ENCODE results near the gene E2F1. TPM values are rescaled to one million over a fixed set of nuclear protein-coding genes. Genes with fewer than 3 reads are reported as not detected.

The E2F1 gene
- total RNA-seq, 4 donors from 2014 or later: 1.3 to 4.2 (median 1.8) TPM

- WGBS, 2 donors: 63% methylated on average over 1 of the region's 1 CpG; no CpG with 5 or more reads in 1 of the 2 donors
- Histone ChIP-seq H3K36me3 (peaks cover 0 to 85% (median 0%) of the 10 kb centered on the region in 3 donors), H3K27me3 (no peaks in the 10 kb centered on the region), H3K9me3 (no peaks in the 10 kb centered on the region), H3K27ac (no peak overlapping the region), H3K4me1 (no peaks in the 10 kb centered on the region), H3K4me3 (no peak overlapping the region)
- TF ChIP-seq POLR2A (IDR thresholded peaks at IDR 0.05) (no peak), CTCF (IDR thresholded peaks at IDR 0.05) (no peak)
- DNase-seq (ENCODE audit: low spot score in 2 of 2): no peak
These were observed 25.2 kb upstream of the E2F1 start for GRCh38 chr20:33711446-33711738.

GRCh38 chr20:33710681-33711445 lies 24.7 kb upstream of the E2F1 start:
- H3K36me3 ChIP-seq: peaks cover 0 to 91% (median 0%) of the 10 kb centered on the region in 3 donors
- no peaks in the 10 kb centered on the region for H3K4me1 ChIP-seq
- no peak for DNase-seq (ENCODE audit: low spot score in 2 of 2)
- no peaks in the 10 kb centered on the region for H3K27me3 ChIP-seq
- no peak overlapping the region for H3K4me3 ChIP-seq
- H3K27ac ChIP-seq: no peak overlapping the region
- 67 to 71% methylated on average over 14 of the region's 14 CpGs for WGBS, 2 donors
- TF ChIP-seq EP300 (IDR thresholded peaks at IDR 0.05) (no peak), CTCF (IDR thresholded peaks at IDR 0.05) (no peak), POLR2A (IDR thresholded peaks at IDR 0.05) (no peak)
- no peaks in the 10 kb centered on the region for H3K9me3 ChIP-seq

- H3K4me3 ChIP-seq: no peak overlapping the region
- H3K27ac ChIP-seq: no peak overlapping the region
- 80 to 85% methylated on average over 16 of the region's 16 CpGs for WGBS, 2 donors
- DNase-seq (ENCODE audit: low spot score in 2 of 2): no peak
- TF ChIP-seq CTCF (IDR thresholded peaks at IDR 0.05): no peak
- TF ChIP-seq EP300 (IDR thresholded peaks at IDR 0.05): no peak
- H3K36me3 ChIP-seq: peaks cover 0 to 94% (median 0%) of the 10 kb centered on the region in 3 donors
- no peaks in the 10 kb centered on the region for H3K4me1 ChIP-seq
- no peaks in the 10 kb centered on the region for H3K27me3 ChIP-seq
- H3K9me3 ChIP-seq: no peaks in the 10 kb centered on the region
These were observed 23.8 kb upstream of the E2F1 start for GRCh38 chr20:33709905-33710541.

- Histone ChIP-seq H3K27me3 (no peaks in the 10 kb centered on the region), H3K4me3 (no peak overlapping the region), H3K27ac (no peak overlapping the region), H3K4me1 (no peaks in the 10 kb centered on the region), H3K9me3 (no peaks in the 10 kb centered on the region), H3K36me3 (peaks cover 0 to 93% (median 0%) of the 10 kb centered on the region in 3 donors)
- TF ChIP-seq POLR2A (IDR thresholded peaks at IDR 0.05) (no peak), CTCF (IDR thresholded peaks at IDR 0.05) (no peak), EP300 (IDR thresholded peaks at IDR 0.05) (no peak)
- 90 to 93% methylated on average over 2 of the region's 2 CpGs for WGBS, 2 donors
- DNase-seq (ENCODE audit: low spot score in 2 of 2): no peak
These were observed 23.2 kb upstream of the E2F1 start for GRCh38 chr20:33709398-33709797.

- no peak overlapping the region for H3K27ac ChIP-seq
- TF ChIP-seq CTCF (IDR thresholded peaks at IDR 0.05): no peak
- no peak for TF ChIP-seq POLR2A (IDR thresholded peaks at IDR 0.05)
- no peak for TF ChIP-seq EP300 (IDR thresholded peaks at IDR 0.05)
- no peaks in the 10 kb centered on the region for H3K9me3 ChIP-seq
- 88 to 89% methylated on average over 11 of the region's 11 CpGs for WGBS, 2 donors
- H3K4me1 ChIP-seq: no peaks in the 10 kb centered on the region
- DNase-seq (ENCODE audit: low spot score in 2 of 2): no peak
- H3K36me3 ChIP-seq: peaks cover 0 to 87% (median 0%) of the 10 kb centered on the region in 3 donors
- H3K4me3 ChIP-seq: no peak overlapping the region
- no peaks in the 10 kb centered on the region for H3K27me3 ChIP-seq
These were observed 21.5 kb upstream of the E2F1 start for GRCh38 chr20:33707668-33708067.

All from tibial nerve (tissue), 4 donors.